ENCODE data around the gene ATP9B.

Gene ATP9B

GRCh38 chr18:79108549-79109215 is 39.5 kb downstream of the ATP9B start:
- TF ChIP-seq CTCF (IDR thresholded peaks at IDR 0.05; ENCODE audit: insufficient read depth, low read depth, low read length, missing control alignments): no peak
- no peak overlapping the region for H3K4me3 ChIP-seq (ENCODE audit: low read length)
- DNase-seq (ENCODE audit: low read depth): peak; percentile 50

- no peak for DNase-seq (ENCODE audit: low read depth)
- no peak overlapping the region for H3K4me3 ChIP-seq (ENCODE audit: low read length)
- no peak for TF ChIP-seq CTCF (IDR thresholded peaks at IDR 0.05; ENCODE audit: insufficient read depth, low read depth, low read length, missing control alignments)
Measured at GRCh38 chr18:79111483-79111882, 42.3 kb downstream of the ATP9B start.

- DNase-seq (ENCODE audit: low read depth): no peak
- no peak for TF ChIP-seq CTCF (IDR thresholded peaks at IDR 0.05; ENCODE audit: insufficient read depth, low read depth, low read length, missing control alignments)
- H3K4me3 ChIP-seq (ENCODE audit: low read length): no peak overlapping the region
Measured at GRCh38 chr18:79117385-79117784, 48.2 kb downstream of the ATP9B start.

GRCh38 chr18:79117788-79118187 is 48.6 kb downstream of the ATP9B start:
- no peak for DNase-seq (ENCODE audit: low read depth)
- no peak overlapping the region for H3K4me3 ChIP-seq (ENCODE audit: low read length)
- TF ChIP-seq CTCF (IDR thresholded peaks at IDR 0.05; ENCODE audit: insufficient read depth, low read depth, low read length, missing control alignments): no peak

- no peak for DNase-seq (ENCODE audit: low read depth)
- no peak overlapping the region for H3K4me3 ChIP-seq (ENCODE audit: low read length)
- no peak for TF ChIP-seq CTCF (IDR thresholded peaks at IDR 0.05; ENCODE audit: insufficient read depth, low read depth, low read length, missing control alignments)
Measured at GRCh38 chr18:79118797-79119196, 49.6 kb downstream of the ATP9B start.

GRCh38 chr18:79121746-79122474 is 52.7 kb downstream of the ATP9B start:
- DNase-seq (ENCODE audit: low read depth): no peak
- H3K4me3 ChIP-seq (ENCODE audit: low read length): no peak overlapping the region
- TF ChIP-seq CTCF (IDR thresholded peaks at IDR 0.05; ENCODE audit: insufficient read depth, low read depth, low read length, missing control alignments): no peak

Measured in epithelial cell of esophagus (primary cell).